Measurements from ENCODE around the gene MGAT5. TPM values are rescaled to one million over a fixed set of nuclear protein-coding genes. Genes with fewer than 3 reads are reported as not detected.

MGAT5 gene
- total RNA-seq, 1 experiment from 2014 or later = 52.4 TPM

GRCh38 chr2:134217351-134217750 lies 36.5 kb upstream of the MGAT5 start (continued):
- no peak for TF ChIP-seq ZNF281 (CRISPR knock-in tag; IDR thresholded peaks at IDR 0.05)
- TF ChIP-seq ETV6 (CRISPR knock-in tag; IDR thresholded peaks at IDR 0.05) = no peak

GRCh38 chr2:134217924-134218323 lies 35.9 kb upstream of the MGAT5 start:
- TF ChIP-seq E2F5 (CRISPR knock-in tag; IDR thresholded peaks at IDR 0.05) (no peak), PRRX2 (CRISPR knock-in tag; IDR thresholded peaks at IDR 0.05) (no peak), FOXP1 (CRISPR knock-in tag; IDR thresholded peaks at IDR 0.05; ENCODE audit: borderline replicate concordance) (no peak), PREB (CRISPR knock-in tag; IDR thresholded peaks at IDR 0.05; ENCODE audit: borderline replicate concordance) (no peak), AFF4 (CRISPR knock-in tag; IDR thresholded peaks at IDR 0.05; ENCODE audit: borderline replicate concordance) (no peak), MAX (CRISPR knock-in tag; IDR thresholded peaks at IDR 0.05) (no peak), ZNF138 (CRISPR knock-in tag; conservative IDR thresholded peaks at IDR 0.05) (no peak), ZNF396 (CRISPR knock-in tag; IDR thresholded peaks at IDR 0.05; ENCODE audit: borderline replicate concordance) (no peak), ZNF219 (CRISPR knock-in tag; IDR thresholded peaks at IDR 0.05; ENCODE audit: borderline replicate concordance) (no peak), E2F1 (CRISPR knock-in tag; IDR thresholded peaks at IDR 0.05) (no peak), NR2C2 (CRISPR knock-in tag; IDR thresholded peaks at IDR 0.05) (no peak), NR3C1 (CRISPR knock-in tag; conservative IDR thresholded peaks at IDR 0.05; ENCODE audit: low read depth) (no peak), RORB (CRISPR knock-in tag; IDR thresholded peaks at IDR 0.05) (no peak), MXD4 (CRISPR knock-in tag; IDR thresholded peaks at IDR 0.05; ENCODE audit: borderline replicate concordance) (no peak), NFE2L1 (CRISPR knock-in tag; IDR thresholded peaks at IDR 0.05) (no peak), KAT7 (CRISPR knock-in tag; IDR thresholded peaks at IDR 0.05; ENCODE audit: borderline replicate concordance) (no peak), USF1 (CRISPR knock-in tag; IDR thresholded peaks at IDR 0.05) (no peak), SMAD3 (CRISPR knock-in tag; IDR thresholded peaks at IDR 0.05; ENCODE audit: borderline replicate concordance) (no peak)
- Mint-ChIP-seq H3K36me3 (peaks cover 9% of the 10 kb centered on the region), H3K9me3 (peaks cover 13% of the 10 kb centered on the region), H3K4me1 (peaks cover 50% of the 10 kb centered on the region), H3K27me3 (ENCODE audit: low read depth) (no peaks in the 10 kb centered on the region), H3K4me3 (no peak overlapping the region), H3K27ac (no peak overlapping the region)
- no peak for ATAC-seq
- ChIA-PET CTCF (interaction anchor here (1.2 to 2.1 kb wide), 2 partner anchors 10 to 100 kb away, joined by 5 to 13 read pairs; no protein-coding TSS in a partner anchor), POLR2A (no interaction called here)
- DNase-seq (ENCODE audit: low spot score) = no peak
